ENCODE measurements around the gene ANKHD1.

GRCh38 chr5:140400730-140401361 is 787 bp upstream of the ANKHD1 start:
- TF ChIP-seq CTCF (IDR thresholded peaks at IDR 0.05): no peak
- TF ChIP-seq, protein P1, sequence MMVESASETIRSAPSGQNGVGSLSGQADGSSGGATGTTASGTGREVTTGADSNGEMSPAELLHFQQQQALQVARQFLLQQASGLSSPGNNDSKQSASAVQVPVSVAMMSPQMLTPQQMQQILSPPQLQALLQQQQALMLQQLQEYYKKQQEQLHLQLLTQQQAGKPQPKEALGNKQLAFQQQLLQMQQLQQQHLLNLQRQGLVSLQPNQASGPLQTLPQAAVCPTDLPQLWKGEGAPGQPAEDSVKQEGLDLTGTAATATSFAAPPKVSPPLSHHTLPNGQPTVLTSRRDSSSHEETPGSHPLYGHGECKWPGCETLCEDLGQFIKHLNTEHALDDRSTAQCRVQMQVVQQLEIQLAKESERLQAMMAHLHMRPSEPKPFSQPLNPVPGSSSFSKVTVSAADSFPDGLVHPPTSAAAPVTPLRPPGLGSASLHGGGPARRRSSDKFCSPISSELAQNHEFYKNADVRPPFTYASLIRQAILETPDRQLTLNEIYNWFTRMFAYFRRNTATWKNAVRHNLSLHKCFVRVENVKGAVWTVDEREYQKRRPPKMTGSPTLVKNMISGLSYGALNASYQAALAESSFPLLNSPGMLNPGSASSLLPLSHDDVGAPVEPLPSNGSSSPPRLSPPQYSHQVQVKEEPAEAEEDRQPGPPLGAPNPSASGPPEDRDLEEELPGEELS (CRISPR knock-in tag; IDR thresholded peaks at IDR 0.05): peak; percentile 98
- no peak for TF ChIP-seq ATF6 (CRISPR knock-in tag; IDR thresholded peaks at IDR 0.05)
- TF ChIP-seq, protein P2, sequence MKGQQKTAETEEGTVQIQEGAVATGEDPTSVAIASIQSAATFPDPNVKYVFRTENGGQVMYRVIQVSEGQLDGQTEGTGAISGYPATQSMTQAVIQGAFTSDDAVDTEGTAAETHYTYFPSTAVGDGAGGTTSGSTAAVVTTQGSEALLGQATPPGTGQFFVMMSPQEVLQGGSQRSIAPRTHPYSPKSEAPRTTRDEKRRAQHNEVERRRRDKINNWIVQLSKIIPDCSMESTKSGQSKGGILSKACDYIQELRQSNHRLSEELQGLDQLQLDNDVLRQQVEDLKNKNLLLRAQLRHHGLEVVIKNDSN (CRISPR knock-in tag; IDR thresholded peaks at IDR 0.05): peak; percentile 67; the same call in 1 of the 2 replicates
- no peak for TF ChIP-seq FOXJ3 (CRISPR knock-in tag; IDR thresholded peaks at IDR 0.05; ENCODE audit: borderline replicate concordance)
- no peak for TF ChIP-seq NFATC4 (CRISPR knock-in tag; IDR thresholded peaks at IDR 0.05)
- peak; percentile 84; the same call in 1 of the 2 replicates for TF ChIP-seq ZBTB21 (CRISPR knock-in tag; IDR thresholded peaks at IDR 0.05; ENCODE audit: borderline replicate concordance)
